ENCODE measurements around the gene PKIB. TPM values are rescaled to one million over a fixed set of nuclear protein-coding genes. Genes with fewer than 3 reads are reported as not detected.

PKIB gene
- total and polyA plus RNA-seq, 9 donors = 0.36 to 2.7 (median 0.98) TPM; not detected in 1

- 22 to 87% (median 55%) methylated on average over 2 of the region's 2 CpGs for WGBS, 3 donors
- Histone ChIP-seq H3K9me3 (no peaks in the 10 kb centered on the region), H3K27me3 (no peaks in the 10 kb centered on the region), H3K4me1 (ENCODE audit: insufficient read depth) (no peaks in the 10 kb centered on the region), H3K4me3 (no peak overlapping the region), H3K36me3 (no peaks in the 10 kb centered on the region), H3K27ac (no peak overlapping the region)
- no peak for DNase-seq
- TF ChIP-seq POLR2A (IDR thresholded peaks at IDR 0.05) = no peak
- TF ChIP-seq, protein P1, sequence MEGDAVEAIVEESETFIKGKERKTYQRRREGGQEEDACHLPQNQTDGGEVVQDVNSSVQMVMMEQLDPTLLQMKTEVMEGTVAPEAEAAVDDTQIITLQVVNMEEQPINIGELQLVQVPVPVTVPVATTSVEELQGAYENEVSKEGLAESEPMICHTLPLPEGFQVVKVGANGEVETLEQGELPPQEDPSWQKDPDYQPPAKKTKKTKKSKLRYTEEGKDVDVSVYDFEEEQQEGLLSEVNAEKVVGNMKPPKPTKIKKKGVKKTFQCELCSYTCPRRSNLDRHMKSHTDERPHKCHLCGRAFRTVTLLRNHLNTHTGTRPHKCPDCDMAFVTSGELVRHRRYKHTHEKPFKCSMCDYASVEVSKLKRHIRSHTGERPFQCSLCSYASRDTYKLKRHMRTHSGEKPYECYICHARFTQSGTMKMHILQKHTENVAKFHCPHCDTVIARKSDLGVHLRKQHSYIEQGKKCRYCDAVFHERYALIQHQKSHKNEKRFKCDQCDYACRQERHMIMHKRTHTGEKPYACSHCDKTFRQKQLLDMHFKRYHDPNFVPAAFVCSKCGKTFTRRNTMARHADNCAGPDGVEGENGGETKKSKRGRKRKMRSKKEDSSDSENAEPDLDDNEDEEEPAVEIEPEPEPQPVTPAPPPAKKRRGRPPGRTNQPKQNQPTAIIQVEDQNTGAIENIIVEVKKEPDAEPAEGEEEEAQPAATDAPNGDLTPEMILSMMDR (IDR thresholded peaks at IDR 0.05) = no peak
- intact Hi-C loops (cut with DNase I) = no loop called here
These were observed 59.2 kb downstream of the PKIB start for GRCh38 chr6:122669418-122669817.

DNA sequence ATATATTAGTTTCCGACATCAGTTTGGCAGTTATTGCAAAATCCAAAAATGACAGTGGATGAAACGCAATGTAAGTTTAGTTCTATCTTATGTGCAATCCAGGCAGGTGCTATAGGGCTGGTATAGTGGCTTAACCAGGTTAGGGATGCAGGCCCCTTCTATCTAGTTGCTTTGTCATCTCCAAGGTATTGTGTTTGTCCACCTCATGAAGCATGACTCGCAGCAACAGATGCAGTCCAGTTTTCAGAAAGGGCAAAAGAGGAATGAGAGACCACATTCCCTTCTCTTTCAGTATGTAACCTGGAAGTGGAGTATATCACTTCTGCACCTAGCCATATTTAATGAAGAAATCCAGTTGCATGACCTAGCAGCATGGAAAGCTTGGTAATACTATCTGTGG lies 59.7 kb downstream of the PKIB start:
- intact Hi-C loops (cut with DNase I) = no loop called here
- Histone ChIP-seq H3K4me1 (ENCODE audit: insufficient read depth) (no peaks in the 10 kb centered on the region), H3K27ac (no peak overlapping the region), H3K36me3 (no peaks in the 10 kb centered on the region), H3K27me3 (no peaks in the 10 kb centered on the region), H3K4me3 (no peak overlapping the region), H3K9me3 (no peaks in the 10 kb centered on the region)
- 84 to 91% (median 89%) methylated on average over 3 of the region's 3 CpGs for WGBS, 3 donors
- DNase-seq = no peak
- TF ChIP-seq, protein P1 (IDR thresholded peaks at IDR 0.05) = no peak
- TF ChIP-seq POLR2A (IDR thresholded peaks at IDR 0.05) = no peak
- TF ChIP-seq EP300 (IDR thresholded peaks at IDR 0.05) = no peak

DNA sequence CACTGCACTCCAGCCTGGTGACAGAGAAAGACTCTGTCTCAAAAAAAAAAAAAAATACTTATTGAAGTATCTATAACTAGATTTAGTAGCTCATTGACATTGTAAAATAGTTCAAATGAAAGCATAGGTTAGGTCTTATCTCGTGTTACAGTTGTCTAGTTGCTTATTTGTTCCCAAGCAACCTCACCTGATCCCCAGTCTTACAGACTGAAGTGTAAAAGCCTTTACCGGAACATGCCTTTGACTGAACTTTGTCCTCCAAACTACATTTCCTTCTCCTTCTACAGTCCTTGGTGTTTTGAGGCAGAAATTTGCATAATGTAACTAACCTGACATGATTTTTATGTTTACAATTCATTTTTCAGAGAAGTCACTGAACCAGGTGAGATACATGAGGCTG lies 61.0 kb downstream of the PKIB start:
- no peaks in the 10 kb centered on the region for H3K36me3 ChIP-seq
- no peaks in the 10 kb centered on the region for H3K27me3 ChIP-seq
- no peak overlapping the region for H3K4me3 ChIP-seq
- DNase-seq = no peak
- intact Hi-C loops (cut with DNase I) = no loop called here
- TF ChIP-seq POLR2A (IDR thresholded peaks at IDR 0.05) (no peak), EP300 (IDR thresholded peaks at IDR 0.05) (no peak)
- TF ChIP-seq, protein P1 (IDR thresholded peaks at IDR 0.05) = no peak
- H3K27ac ChIP-seq = no peak overlapping the region
- WGBS, 3 donors = 45 to 81% (median 63%) methylated on average over 2 of the region's 2 CpGs
- no peaks in the 10 kb centered on the region for H3K9me3 ChIP-seq
- no peaks in the 10 kb centered on the region for H3K4me1 ChIP-seq (ENCODE audit: insufficient read depth)

- TF ChIP-seq POLR2A (IDR thresholded peaks at IDR 0.05) = no peak
- TF ChIP-seq, protein P1 (IDR thresholded peaks at IDR 0.05) = no peak
- TF ChIP-seq EP300 (IDR thresholded peaks at IDR 0.05) = no peak
- Histone ChIP-seq H3K4me1 (ENCODE audit: insufficient read depth) (no peaks in the 10 kb centered on the region), H3K9me3 (no peaks in the 10 kb centered on the region), H3K36me3 (no peaks in the 10 kb centered on the region), H3K4me3 (no peak overlapping the region), H3K27ac (no peak overlapping the region), H3K27me3 (no peaks in the 10 kb centered on the region)
- WGBS, 3 donors = 66 to 89% (median 87%) methylated on average over 1 of the region's 1 CpG
- intact Hi-C loops (cut with DNase I) = no loop called here
- DNase-seq = no peak
These were observed 63.2 kb downstream of the PKIB start for GRCh38 chr6:122673343-122673961.

All from ovary (tissue), 9 donors.